ENCODE results near the gene DDB1. TPM values are rescaled to one million over a fixed set of nuclear protein-coding genes. Genes with fewer than 3 reads are reported as not detected.

Gene DDB1
- total and polyA plus RNA-seq, 2 of the 13 experiments (the other 11 are each of a cell fraction or from before 2014, with no cell fraction given): 217 to 266 TPM

DNA sequence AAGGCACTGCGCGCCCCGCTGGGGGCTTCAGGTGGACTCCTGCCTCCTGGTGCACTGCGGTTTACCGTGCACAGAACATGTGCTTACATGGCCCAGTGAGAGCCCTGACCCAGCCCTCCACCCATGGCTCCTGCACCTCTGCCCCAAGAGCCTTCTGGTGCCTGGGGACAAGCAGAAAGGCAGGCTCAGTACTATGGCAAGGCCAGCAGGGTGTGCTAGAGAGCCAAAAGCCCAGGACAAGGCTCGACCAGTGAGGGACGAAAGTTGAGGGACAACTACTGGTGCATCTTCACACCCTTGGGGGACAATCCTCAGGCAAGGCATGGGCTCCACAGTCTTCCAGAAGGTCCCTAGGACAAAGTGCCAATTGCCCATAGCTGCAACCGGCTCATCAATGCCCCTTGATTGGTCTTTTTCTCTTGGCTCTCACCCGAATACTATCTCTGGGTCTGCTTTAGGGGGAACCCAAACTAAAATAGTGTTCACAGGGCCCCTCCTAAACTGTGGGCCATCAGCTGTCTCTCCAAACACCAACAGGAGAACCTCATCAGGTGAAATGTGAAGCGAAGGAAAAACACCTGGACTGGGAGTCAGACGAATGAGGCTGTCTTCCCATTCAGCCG is 78.4 kb downstream of the DDB1 start (continued):
- TF ChIP-seq, protein P1, sequence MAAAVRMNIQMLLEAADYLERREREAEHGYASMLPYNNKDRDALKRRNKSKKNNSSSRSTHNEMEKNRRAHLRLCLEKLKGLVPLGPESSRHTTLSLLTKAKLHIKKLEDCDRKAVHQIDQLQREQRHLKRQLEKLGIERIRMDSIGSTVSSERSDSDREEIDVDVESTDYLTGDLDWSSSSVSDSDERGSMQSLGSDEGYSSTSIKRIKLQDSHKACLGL (CRISPR knock-in tag; IDR thresholded peaks at IDR 0.05): no peak
- TF ChIP-seq KLF6 (CRISPR knock-in tag; IDR thresholded peaks at IDR 0.05): no peak
- no peak for TF ChIP-seq EHMT2 (IDR thresholded peaks at IDR 0.05; ENCODE audit: borderline replicate concordance, low read depth, low read length)
- TF ChIP-seq GTF3A (CRISPR knock-in tag; conservative IDR thresholded peaks at IDR 0.05): no peak
- no peak for TF ChIP-seq SP4 (CRISPR knock-in tag; IDR thresholded peaks at IDR 0.05)
- TF ChIP-seq, protein P2, sequence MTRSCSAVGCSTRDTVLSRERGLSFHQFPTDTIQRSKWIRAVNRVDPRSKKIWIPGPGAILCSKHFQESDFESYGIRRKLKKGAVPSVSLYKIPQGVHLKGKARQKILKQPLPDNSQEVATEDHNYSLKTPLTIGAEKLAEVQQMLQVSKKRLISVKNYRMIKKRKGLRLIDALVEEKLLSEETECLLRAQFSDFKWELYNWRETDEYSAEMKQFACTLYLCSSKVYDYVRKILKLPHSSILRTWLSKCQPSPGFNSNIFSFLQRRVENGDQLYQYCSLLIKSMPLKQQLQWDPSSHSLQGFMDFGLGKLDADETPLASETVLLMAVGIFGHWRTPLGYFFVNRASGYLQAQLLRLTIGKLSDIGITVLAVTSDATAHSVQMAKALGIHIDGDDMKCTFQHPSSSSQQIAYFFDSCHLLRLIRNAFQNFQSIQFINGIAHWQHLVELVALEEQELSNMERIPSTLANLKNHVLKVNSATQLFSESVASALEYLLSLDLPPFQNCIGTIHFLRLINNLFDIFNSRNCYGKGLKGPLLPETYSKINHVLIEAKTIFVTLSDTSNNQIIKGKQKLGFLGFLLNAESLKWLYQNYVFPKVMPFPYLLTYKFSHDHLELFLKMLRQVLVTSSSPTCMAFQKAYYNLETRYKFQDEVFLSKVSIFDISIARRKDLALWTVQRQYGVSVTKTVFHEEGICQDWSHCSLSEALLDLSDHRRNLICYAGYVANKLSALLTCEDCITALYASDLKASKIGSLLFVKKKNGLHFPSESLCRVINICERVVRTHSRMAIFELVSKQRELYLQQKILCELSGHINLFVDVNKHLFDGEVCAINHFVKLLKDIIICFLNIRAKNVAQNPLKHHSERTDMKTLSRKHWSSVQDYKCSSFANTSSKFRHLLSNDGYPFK (CRISPR knock-in tag; IDR thresholded peaks at IDR 0.05; ENCODE audit: borderline replicate concordance): no peak
- TF ChIP-seq, protein P3, sequence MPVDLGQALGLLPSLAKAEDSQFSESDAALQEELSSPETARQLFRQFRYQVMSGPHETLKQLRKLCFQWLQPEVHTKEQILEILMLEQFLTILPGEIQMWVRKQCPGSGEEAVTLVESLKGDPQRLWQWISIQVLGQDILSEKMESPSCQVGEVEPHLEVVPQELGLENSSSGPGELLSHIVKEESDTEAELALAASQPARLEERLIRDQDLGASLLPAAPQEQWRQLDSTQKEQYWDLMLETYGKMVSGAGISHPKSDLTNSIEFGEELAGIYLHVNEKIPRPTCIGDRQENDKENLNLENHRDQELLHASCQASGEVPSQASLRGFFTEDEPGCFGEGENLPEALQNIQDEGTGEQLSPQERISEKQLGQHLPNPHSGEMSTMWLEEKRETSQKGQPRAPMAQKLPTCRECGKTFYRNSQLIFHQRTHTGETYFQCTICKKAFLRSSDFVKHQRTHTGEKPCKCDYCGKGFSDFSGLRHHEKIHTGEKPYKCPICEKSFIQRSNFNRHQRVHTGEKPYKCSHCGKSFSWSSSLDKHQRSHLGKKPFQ (CRISPR knock-in tag; IDR thresholded peaks at IDR 0.05; ENCODE audit: insufficient replicate concordance): no peak
- TF ChIP-seq, protein P4, sequence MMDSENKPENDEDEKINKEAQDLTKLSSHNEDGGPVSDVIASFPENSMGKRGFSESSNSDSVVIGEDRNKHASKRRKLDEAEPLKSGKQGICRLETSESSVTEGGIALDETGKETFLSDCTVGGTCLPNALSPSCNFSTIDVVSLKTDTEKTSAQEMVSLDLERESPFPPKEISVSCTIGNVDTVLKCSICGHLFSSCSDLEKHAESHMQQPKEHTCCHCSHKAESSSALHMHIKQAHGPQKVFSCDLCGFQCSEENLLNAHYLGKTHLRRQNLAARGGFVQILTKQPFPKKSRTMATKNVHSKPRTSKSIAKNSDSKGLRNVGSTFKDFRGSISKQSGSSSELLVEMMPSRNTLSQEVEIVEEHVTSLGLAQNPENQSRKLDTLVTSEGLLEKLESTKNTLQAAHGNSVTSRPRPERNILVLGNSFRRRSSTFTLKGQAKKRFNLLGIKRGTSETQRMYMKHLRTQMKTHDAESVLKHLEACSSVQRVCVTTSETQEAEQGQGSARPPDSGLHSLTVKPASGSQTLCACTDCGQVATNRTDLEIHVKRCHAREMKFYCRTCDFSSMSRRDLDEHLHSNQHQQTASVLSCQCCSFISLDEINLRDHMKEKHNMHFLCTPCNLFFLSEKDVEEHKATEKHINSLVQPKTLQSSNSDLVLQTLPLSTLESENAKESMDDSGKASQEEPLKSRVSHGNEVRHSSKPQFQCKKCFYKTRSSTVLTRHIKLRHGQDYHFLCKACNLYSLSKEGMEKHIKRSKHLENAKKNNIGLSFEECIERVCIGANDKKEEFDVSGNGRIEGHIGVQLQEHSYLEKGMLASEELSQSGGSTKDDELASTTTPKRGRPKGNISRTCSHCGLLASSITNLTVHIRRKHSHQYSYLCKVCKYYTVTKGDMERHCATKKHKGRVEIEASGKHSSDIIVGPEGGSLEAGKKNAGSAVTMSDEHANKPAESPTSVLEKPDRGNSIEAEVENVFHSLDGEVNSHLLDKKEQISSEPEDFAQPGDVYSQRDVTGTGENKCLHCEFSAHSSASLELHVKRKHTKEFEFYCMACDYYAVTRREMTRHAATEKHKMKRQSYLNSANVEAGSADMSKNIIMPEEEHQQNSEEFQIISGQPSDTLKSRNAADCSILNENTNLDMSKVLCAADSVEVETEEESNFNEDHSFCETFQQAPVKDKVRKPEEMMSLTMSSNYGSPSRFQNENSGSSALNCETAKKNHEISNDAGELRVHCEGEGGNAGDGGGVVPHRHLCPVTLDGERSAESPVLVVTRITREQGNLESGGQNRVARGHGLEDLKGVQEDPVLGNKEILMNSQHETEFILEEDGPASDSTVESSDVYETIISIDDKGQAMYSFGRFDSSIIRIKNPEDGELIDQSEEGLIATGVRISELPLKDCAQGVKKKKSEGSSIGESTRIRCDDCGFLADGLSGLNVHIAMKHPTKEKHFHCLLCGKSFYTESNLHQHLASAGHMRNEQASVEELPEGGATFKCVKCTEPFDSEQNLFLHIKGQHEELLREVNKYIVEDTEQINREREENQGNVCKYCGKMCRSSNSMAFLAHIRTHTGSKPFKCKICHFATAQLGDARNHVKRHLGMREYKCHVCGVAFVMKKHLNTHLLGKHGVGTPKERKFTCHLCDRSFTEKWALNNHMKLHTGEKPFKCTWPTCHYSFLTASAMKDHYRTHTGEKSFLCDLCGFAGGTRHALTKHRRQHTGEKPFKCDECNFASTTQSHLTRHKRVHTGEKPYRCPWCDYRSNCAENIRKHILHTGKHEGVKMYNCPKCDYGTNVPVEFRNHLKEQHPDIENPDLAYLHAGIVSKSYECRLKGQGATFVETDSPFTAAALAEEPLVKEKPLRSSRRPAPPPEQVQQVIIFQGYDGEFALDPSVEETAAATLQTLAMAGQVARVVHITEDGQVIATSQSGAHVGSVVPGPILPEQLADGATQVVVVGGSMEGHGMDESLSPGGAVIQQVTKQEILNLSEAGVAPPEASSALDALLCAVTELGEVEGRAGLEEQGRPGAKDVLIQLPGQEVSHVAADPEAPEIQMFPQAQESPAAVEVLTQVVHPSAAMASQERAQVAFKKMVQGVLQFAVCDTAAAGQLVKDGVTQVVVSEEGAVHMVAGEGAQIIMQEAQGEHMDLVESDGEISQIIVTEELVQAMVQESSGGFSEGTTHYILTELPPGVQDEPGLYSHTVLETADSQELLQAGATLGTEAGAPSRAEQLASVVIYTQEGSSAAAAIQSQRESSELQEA (CRISPR knock-in tag; IDR thresholded peaks at IDR 0.05; ENCODE audit: not compliant biosample characterization): no peak
- TF ChIP-seq ZMYM3 (CRISPR knock-in tag; IDR thresholded peaks at IDR 0.05): no peak
- TF ChIP-seq ZNF543 (CRISPR knock-in tag; IDR thresholded peaks at IDR 0.05): no peak
- TF ChIP-seq, protein P5, sequence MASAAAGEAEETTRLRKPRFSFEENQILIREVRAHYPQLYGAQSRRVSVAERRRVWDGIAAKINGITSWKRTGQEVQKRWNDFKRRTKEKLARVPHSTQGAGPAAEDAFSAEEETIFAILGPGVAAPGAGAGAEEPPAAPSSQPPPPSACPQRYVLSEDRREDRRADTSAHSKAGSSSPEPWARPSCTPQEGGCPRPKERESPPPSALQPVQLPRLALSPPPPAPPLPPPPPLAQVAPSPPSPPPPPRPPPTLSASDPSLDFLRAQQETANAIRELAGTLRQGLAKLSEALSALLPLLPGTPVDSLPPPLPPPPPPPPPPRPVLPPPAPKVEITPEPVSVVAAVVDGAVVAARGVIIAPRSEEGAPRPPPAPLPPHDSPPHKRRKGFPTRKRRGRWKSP (CRISPR knock-in tag; IDR thresholded peaks at IDR 0.05): no peak
- TF ChIP-seq KLF13 (CRISPR knock-in tag; IDR thresholded peaks at IDR 0.05): no peak
- TF ChIP-seq ZNF234 (CRISPR knock-in tag; conservative IDR thresholded peaks at IDR 0.05): no peak
